K562 (cell line): Measurements from ENCODE around the gene TMEM88. TPM values are rescaled to one million over a fixed set of nuclear protein-coding genes. Genes with fewer than 3 reads are reported as not detected.
A peak's percentile ranks its signal among the peaks of the same experiment; 100 is the strongest.

Source experiments
- ASH1L ChIP-seq: fragments of 450-650 bp; IDR thresholded peaks from 2 replicates; pipeline ENCODE4 v1.6.1; 2018; ENCODE audit warnings: borderline replicate concordance, mild to moderate bottlenecking, low read depth; ENCODE audit not compliant: partially characterized antibody
- ERF ChIP-seq: fragments of 450-650 bp; formaldehyde crosslinking; IDR thresholded peaks from 2 replicates; pipeline ENCODE4 v1.4.0; 2020; ENCODE audit warnings: mild to moderate bottlenecking, mixed read lengths
- MAFF ChIP-seq: IDR thresholded peaks from 2 replicates; pipeline ENCODE4 v1.6.1; 2012; ENCODE audit warnings: low read length, improper control_type of control experiment
- NRF1 ChIP-seq, 2 experiments: fragments of 450-650 bp; IDR thresholded peaks in 1 of 2; conservative IDR thresholded peaks in 1 of 2; 2 replicates each; pipeline ENCODE4 v1.6.1; 2014; ENCODE audit warnings: mild to moderate bottlenecking in 2 of 2
- POLR2AphosphoS2 ChIP-seq: IDR thresholded peaks from 2 replicates; pipeline ENCODE4 v1.6.1; 2012; ENCODE audit warnings: low read length, improper control_type of control experiment
- PRPF4 ChIP-seq: fragments of 200-400 bp; formaldehyde crosslinking; IDR thresholded peaks from one replicate; pipeline ENCODE4 v1.6.1; 2017; ENCODE audit warnings: low read length, low read depth, mild to moderate bottlenecking; ENCODE audit not compliant: insufficient read depth, poor library complexity, severe bottlenecking
- SAFB ChIP-seq: fragments of 200-400 bp; formaldehyde crosslinking; IDR thresholded peaks from 2 replicates; pipeline ENCODE4 v1.6.1; 2017; ENCODE audit warnings: low read depth, low read length, borderline replicate concordance
- STAG1 ChIP-seq: sonication (generic); formaldehyde crosslinking; IDR thresholded peaks from 2 replicates; pipeline ENCODE4 v1.5.0; 2020; ENCODE audit warnings: missing genetic modification reagents, borderline replicate concordance
- TBP ChIP-seq: optimal IDR thresholded peaks from 2 replicates; pipeline ENCODE3; 2011; ENCODE audit warnings: low read depth, low read length, improper control_type of control experiment
- ZNF175 ChIP-seq: fragments of 200-800 bp; sonication (Bioruptor generic); IDR thresholded peaks from 2 replicates; pipeline ENCODE4 v1.6.1; 2016; ENCODE audit warnings: low read depth, mild to moderate bottlenecking, missing genetic modification characterization, missing compliant biosample characterization
- ZNF561 ChIP-seq: fragments of 450-650 bp; formaldehyde crosslinking; conservative IDR thresholded peaks from 2 replicates; pipeline ENCODE4 v1.4.0; 2020; ENCODE audit warnings: mild to moderate bottlenecking, moderate library complexity
- ZNF589 ChIP-seq: fragments of 200-800 bp; sonication (Bioruptor generic); IDR thresholded peaks from 2 replicates; pipeline ENCODE4 v1.6.1; 2016; ENCODE audit warnings: low read depth, missing genetic modification characterization, missing compliant biosample characterization
- ZNF695 ChIP-seq: fragments of 450-650 bp; formaldehyde crosslinking; IDR thresholded peaks from 2 replicates; pipeline ENCODE4 v1.4.0; 2020; ENCODE audit warnings: mild to moderate bottlenecking, moderate library complexity
- polyA plus RNA-seq, 8 experiments: library from polyadenylated mRNA; depleted of rRNA in 4 of 8; stranded (reverse) in 5 of 8; unstranded in 3 of 8; fragments of >200 nt; fragmentation: Nextera tagmentation in 2 of 8; fragmentation: Illumina TruSeq in 1 of 8; extraction: Ambion mirVana in 2 of 8; extraction: Trizol in 1 of 8; gene quantifications; 2 replicates each; pipeline versions ENCODE4 v1.2.1 to v1.2.3, GENCODE V29; 2011 to 2014; ENCODE audit warnings: inconsistent platforms in 1 of 8, missing spikeins in 1 of 8
- total RNA-seq, 7 experiments: library from RNA; depleted of rRNA in 6 of 7; stranded (reverse); fragments of >200 nt in 6 of 7; fragmentation: Illumina TruSeq in 2 of 7; extraction: Trizol in 2 of 7; gene quantifications; 2 replicates each; pipeline versions ENCODE4 v1.2.1 to v1.2.3, GENCODE V29; 2011 to 2021; ENCODE audit warnings: low replicate concordance in 1 of 7
- TF ChIP-seq, protein P1 (sequence below): sonication (generic); formaldehyde crosslinking; IDR thresholded peaks from 2 replicates; pipeline ENCODE4 v1.8.1; 2022; ENCODE audit warnings: missing genetic modification reagents
- TF ChIP-seq, protein P2 (sequence below): fragments of 250-450 bp; sonication (Bioruptor Pico); IDR thresholded peaks from 2 replicates; pipeline ENCODE4 v1.4.0; 2020; ENCODE audit warnings: mild to moderate bottlenecking, moderate library complexity, borderline replicate concordance
- TF ChIP-seq, protein P3 (sequence below), 2 experiments: fragments of 450-650 bp in 1 of 2; IDR thresholded peaks; 2 replicates each; pipeline ENCODE4 v1.6.1; 2011 to 2017; ENCODE audit warnings: low read depth in 2 of 2, antibody characterized with exemption in 1 of 2, borderline replicate concordance in 1 of 2, low read length in 1 of 2, mild to moderate bottlenecking in 1 of 2, mixed read lengths in 1 of 2; ENCODE audit not compliant: control insufficient read depth in 1 of 2
- TF ChIP-seq, protein P4 (sequence below): fragments of 250-450 bp; sonication (Bioruptor Pico); IDR thresholded peaks from 2 replicates; pipeline ENCODE4 v1.9.0; 2021; ENCODE audit warnings: mild to moderate bottlenecking, inconsistent platforms

Gene TMEM88
- total and polyA plus RNA-seq, 9 of the 15 experiments (the other 6 are each of a cell fraction or from before 2014, with no cell fraction given) = 0.10 to 1.4 (median 0.36) TPM; not detected in 3

DNA sequence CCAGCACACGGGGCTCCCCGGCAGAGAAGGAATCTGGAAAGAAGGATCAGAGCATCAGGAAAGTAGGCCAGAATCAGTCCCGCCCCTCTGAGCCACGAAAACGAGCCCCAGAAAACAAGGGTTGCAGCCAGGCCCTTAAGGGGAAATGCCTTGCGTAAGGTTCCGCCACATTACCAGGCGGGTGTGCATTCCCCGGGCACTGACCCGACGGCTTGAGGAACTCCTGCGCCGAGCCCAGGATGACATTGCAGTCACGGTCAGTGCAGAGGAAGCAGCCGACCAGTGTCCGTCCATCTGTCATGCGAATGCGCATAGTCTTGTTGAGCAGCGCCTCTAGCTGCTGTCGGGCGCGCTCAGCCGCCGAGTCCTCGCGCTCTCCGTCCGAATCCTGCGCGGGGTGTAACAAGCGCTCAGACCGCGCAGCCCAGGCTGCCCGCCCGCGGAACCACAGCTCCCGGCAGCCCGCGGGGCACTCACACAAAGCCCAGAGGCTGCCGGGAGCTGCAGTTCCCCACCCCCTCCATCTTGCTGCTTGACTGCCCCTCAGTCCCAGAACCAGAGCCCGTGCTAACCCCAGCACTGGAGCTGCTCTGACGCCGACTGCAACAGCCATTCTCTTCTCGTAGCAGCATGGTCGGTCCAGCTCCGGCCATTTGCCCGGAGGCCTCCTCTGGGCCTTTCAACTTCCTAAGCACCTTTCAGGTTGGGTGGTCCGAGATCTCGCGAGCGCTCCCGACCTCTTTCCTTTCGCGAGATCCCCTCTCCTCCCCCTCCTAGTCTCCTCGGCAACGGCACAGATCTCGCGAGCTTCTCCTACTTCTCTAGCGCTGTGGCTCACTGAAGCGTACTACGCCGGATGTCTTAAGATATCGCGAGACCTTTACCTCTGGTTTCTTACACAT is 2.2 kb downstream of the TMEM88 start, which contains the start of gene NAA38 (continued):
- TF ChIP-seq, protein P1, sequence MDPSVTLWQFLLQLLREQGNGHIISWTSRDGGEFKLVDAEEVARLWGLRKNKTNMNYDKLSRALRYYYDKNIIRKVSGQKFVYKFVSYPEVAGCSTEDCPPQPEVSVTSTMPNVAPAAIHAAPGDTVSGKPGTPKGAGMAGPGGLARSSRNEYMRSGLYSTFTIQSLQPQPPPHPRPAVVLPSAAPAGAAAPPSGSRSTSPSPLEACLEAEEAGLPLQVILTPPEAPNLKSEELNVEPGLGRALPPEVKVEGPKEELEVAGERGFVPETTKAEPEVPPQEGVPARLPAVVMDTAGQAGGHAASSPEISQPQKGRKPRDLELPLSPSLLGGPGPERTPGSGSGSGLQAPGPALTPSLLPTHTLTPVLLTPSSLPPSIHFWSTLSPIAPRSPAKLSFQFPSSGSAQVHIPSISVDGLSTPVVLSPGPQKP = no peak
- TF ChIP-seq TBP = no peak
- TF ChIP-seq ZNF695 (CRISPR knock-in tag) = no peak
- 0 out of 2 replicates have a peak, but pooled peaks have one; percentile 83 for TF ChIP-seq POLR2AphosphoS2
- TF ChIP-seq, protein P2, sequence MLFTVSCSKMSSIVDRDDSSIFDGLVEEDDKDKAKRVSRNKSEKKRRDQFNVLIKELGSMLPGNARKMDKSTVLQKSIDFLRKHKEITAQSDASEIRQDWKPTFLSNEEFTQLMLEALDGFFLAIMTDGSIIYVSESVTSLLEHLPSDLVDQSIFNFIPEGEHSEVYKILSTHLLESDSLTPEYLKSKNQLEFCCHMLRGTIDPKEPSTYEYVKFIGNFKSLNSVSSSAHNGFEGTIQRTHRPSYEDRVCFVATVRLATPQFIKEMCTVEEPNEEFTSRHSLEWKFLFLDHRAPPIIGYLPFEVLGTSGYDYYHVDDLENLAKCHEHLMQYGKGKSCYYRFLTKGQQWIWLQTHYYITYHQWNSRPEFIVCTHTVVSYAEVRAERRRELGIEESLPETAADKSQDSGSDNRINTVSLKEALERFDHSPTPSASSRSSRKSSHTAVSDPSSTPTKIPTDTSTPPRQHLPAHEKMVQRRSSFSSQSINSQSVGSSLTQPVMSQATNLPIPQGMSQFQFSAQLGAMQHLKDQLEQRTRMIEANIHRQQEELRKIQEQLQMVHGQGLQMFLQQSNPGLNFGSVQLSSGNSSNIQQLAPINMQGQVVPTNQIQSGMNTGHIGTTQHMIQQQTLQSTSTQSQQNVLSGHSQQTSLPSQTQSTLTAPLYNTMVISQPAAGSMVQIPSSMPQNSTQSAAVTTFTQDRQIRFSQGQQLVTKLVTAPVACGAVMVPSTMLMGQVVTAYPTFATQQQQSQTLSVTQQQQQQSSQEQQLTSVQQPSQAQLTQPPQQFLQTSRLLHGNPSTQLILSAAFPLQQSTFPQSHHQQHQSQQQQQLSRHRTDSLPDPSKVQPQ (CRISPR knock-in tag) = no peak
- TF ChIP-seq PRPF4 = no peak
- TF ChIP-seq STAG1 (CRISPR knock-in tag) = no peak
- no peak for TF ChIP-seq ZNF561 (CRISPR knock-in tag)
- no peak for TF ChIP-seq ZNF175 (CRISPR knock-in tag)
- no peak for TF ChIP-seq ZNF589
- peak; percentile 78 for TF ChIP-seq ASH1L
- TF ChIP-seq, protein P3, sequence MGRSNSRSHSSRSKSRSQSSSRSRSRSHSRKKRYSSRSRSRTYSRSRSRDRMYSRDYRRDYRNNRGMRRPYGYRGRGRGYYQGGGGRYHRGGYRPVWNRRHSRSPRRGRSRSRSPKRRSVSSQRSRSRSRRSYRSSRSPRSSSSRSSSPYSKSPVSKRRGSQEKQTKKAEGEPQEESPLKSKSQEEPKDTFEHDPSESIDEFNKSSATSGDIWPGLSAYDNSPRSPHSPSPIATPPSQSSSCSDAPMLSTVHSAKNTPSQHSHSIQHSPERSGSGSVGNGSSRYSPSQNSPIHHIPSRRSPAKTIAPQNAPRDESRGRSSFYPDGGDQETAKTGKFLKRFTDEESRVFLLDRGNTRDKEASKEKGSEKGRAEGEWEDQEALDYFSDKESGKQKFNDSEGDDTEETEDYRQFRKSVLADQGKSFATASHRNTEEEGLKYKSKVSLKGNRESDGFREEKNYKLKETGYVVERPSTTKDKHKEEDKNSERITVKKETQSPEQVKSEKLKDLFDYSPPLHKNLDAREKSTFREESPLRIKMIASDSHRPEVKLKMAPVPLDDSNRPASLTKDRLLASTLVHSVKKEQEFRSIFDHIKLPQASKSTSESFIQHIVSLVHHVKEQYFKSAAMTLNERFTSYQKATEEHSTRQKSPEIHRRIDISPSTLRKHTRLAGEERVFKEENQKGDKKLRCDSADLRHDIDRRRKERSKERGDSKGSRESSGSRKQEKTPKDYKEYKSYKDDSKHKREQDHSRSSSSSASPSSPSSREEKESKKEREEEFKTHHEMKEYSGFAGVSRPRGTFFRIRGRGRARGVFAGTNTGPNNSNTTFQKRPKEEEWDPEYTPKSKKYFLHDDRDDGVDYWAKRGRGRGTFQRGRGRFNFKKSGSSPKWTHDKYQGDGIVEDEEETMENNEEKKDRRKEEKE (IDR thresholded peaks at IDR 0.05; ENCODE audit: borderline replicate concordance in 1 of 2, control insufficient read depth in 1 of 2, low read depth in 2 of 2, low read length in 1 of 2) = no peak
- TF ChIP-seq ERF = no peak
- TF ChIP-seq MAFF = peak; percentile 81
- no peak for TF ChIP-seq SAFB
- TF ChIP-seq, protein P4, sequence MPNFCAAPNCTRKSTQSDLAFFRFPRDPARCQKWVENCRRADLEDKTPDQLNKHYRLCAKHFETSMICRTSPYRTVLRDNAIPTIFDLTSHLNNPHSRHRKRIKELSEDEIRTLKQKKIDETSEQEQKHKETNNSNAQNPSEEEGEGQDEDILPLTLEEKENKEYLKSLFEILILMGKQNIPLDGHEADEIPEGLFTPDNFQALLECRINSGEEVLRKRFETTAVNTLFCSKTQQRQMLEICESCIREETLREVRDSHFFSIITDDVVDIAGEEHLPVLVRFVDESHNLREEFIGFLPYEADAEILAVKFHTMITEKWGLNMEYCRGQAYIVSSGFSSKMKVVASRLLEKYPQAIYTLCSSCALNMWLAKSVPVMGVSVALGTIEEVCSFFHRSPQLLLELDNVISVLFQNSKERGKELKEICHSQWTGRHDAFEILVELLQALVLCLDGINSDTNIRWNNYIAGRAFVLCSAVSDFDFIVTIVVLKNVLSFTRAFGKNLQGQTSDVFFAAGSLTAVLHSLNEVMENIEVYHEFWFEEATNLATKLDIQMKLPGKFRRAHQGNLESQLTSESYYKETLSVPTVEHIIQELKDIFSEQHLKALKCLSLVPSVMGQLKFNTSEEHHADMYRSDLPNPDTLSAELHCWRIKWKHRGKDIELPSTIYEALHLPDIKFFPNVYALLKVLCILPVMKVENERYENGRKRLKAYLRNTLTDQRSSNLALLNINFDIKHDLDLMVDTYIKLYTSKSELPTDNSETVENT (CRISPR knock-in tag) = peak; percentile 46; the same call in 1 of the 2 replicates
- TF ChIP-seq NRF1 (conservative IDR thresholded peaks at IDR 0.05 in 1 of 2, IDR thresholded peaks at IDR 0.05 in 1 of 2) = peak; percentile 95 to 96
